Neuronal stem cell (in vitro differentiated cells): ENCODE results near the gene GRID1.
A peak's percentile ranks its signal among the peaks of the same experiment; 100 is the strongest.

Experiments
- DNase-seq: peaks from one replicate; pipeline ENCODE4 v3.0.0-alpha.2; 2013; ENCODE audit warnings: low spot score
- H2AFZ ChIP-seq: one replicate; pipeline ENCODE4 v1.6.1; 2013; ENCODE audit warnings: mild to moderate bottlenecking, low read length, inconsistent platforms
- H2AK5ac ChIP-seq: 2 replicates; pipeline ENCODE4 v1.6.1; 2013; ENCODE audit warnings: low read depth, mild to moderate bottlenecking, inconsistent platforms, low read length, moderate library complexity, mixed read lengths
- H2BK120ac ChIP-seq: 2 replicates; pipeline ENCODE4 v1.6.1; 2013; ENCODE audit warnings: low read depth, mild to moderate bottlenecking, inconsistent platforms, low read length, moderate library complexity, mixed read lengths
- H2BK12ac ChIP-seq: one replicate; pipeline ENCODE4 v1.6.1; 2013; ENCODE audit warnings: low read length, inconsistent platforms
- H2BK15ac ChIP-seq: 2 replicates; pipeline ENCODE4 v1.6.1; 2013; ENCODE audit warnings: mild to moderate bottlenecking, low read length, inconsistent platforms, mixed read lengths
- H2BK5ac ChIP-seq: one replicate; pipeline ENCODE4 v1.6.1; 2013; ENCODE audit warnings: inconsistent platforms, mild to moderate bottlenecking, low read length, moderate library complexity
- H3K14ac ChIP-seq: one replicate; pipeline ENCODE4 v1.6.1; 2013; ENCODE audit warnings: low read length, inconsistent platforms
- H3K18ac ChIP-seq: 2 replicates; pipeline ENCODE4 v1.6.1; 2013; ENCODE audit warnings: low read length, inconsistent platforms
- H3K23ac ChIP-seq: 2 replicates; pipeline ENCODE4 v1.6.1; 2013; ENCODE audit warnings: low read depth, mild to moderate bottlenecking, mixed read lengths, low read length, inconsistent platforms; ENCODE audit not compliant: poor library complexity
- H3K27ac ChIP-seq: replicated peaks from 3 replicates; pipeline ENCODE4 v1.5.1; 2013; ENCODE audit warnings: low read length, inconsistent platforms
- H3K27me3 ChIP-seq, 3 experiments: 2 replicates each; pipeline ENCODE4 v1.6.1; 2013; ENCODE audit warnings: low read length in 3 of 3, mild to moderate bottlenecking in 2 of 3, inconsistent platforms in 1 of 3, low read depth in 1 of 3, mixed read lengths in 1 of 3, moderate library complexity in 1 of 3; ENCODE audit not compliant: control insufficient read depth in 3 of 3, insufficient read depth in 3 of 3
- H3K36me3 ChIP-seq, 2 donors: replicated peaks in 1 of 2; 2 replicates each; pipeline ENCODE4 v1.6.1; 2013; ENCODE audit warnings: low read length in 2 of 2; ENCODE audit not compliant: control insufficient read depth in 2 of 2, insufficient read depth in 2 of 2
- H3K4ac ChIP-seq: 2 replicates; pipeline ENCODE4 v1.6.1; 2013; ENCODE audit warnings: inconsistent platforms, mild to moderate bottlenecking, low read length, moderate library complexity
- H3K4me1 ChIP-seq, 2 donors: 1 replicate in 1 of 2; 2 replicates in 1 of 2; pipeline ENCODE4 v1.6.1; 2013; ENCODE audit warnings: low read length in 2 of 2, low read depth in 1 of 2; ENCODE audit not compliant: control insufficient read depth in 2 of 2, insufficient read depth in 1 of 2
- H3K4me2 ChIP-seq: one replicate; pipeline ENCODE4 v1.6.1; 2013; ENCODE audit warnings: mild to moderate bottlenecking, low read length, inconsistent platforms; ENCODE audit not compliant: insufficient read depth, poor library complexity, severe bottlenecking
- H3K4me3 ChIP-seq, 2 donors: 2 replicates each; pipeline ENCODE4 v1.5.1; 2013; ENCODE audit warnings: low read length in 2 of 2, mild to moderate bottlenecking in 2 of 2, inconsistent platforms in 1 of 2, moderate library complexity in 1 of 2
- H3K79me1 ChIP-seq: one replicate; pipeline ENCODE4 v1.6.1; 2013; ENCODE audit warnings: low read depth, mild to moderate bottlenecking, inconsistent platforms, low read length, moderate library complexity
- H3K9ac ChIP-seq: one replicate; pipeline ENCODE4 v1.6.1; 2013; ENCODE audit warnings: mild to moderate bottlenecking, low read depth, low read length, inconsistent platforms; ENCODE audit not compliant: poor library complexity
- H3K9me3 ChIP-seq, 2 donors: replicated peaks in 1 of 2; 2 replicates each; pipeline versions ENCODE3 to v1.6.1; 2013; ENCODE audit warnings: low read length in 2 of 2, mild to moderate bottlenecking in 2 of 2, inconsistent platforms in 1 of 2, low read depth in 1 of 2, mixed read lengths in 1 of 2, moderate library complexity in 1 of 2; ENCODE audit not compliant: control insufficient read depth in 2 of 2, insufficient read depth in 1 of 2
- H4K8ac ChIP-seq: one replicate; pipeline ENCODE4 v1.6.1; 2013; ENCODE audit warnings: low read depth, mild to moderate bottlenecking, inconsistent platforms, low read length, moderate library complexity
- H4K91ac ChIP-seq: one replicate; pipeline ENCODE4 v1.6.1; 2013; ENCODE audit warnings: low read length, low read depth, mild to moderate bottlenecking, inconsistent platforms; ENCODE audit not compliant: poor library complexity
- WGBS, 2 donors: extraction: QIAGEN DNeasy Blood & Tissue Kit; methylation state at CpG; one replicate each; pipeline ENCODE4 v1.1.7; 2013; ENCODE audit warnings: missing lambda C conversion rate in 2 of 2, mixed read lengths in 1 of 2; ENCODE audit not compliant: insufficient read length in 2 of 2, insufficient replicate concordance in 1 of 2; ENCODE audit errors: extremely low coverage in 2 of 2; 5-methylcytosine and 5-hydroxymethylcytosine counted together

Gene GRID1

DNA sequence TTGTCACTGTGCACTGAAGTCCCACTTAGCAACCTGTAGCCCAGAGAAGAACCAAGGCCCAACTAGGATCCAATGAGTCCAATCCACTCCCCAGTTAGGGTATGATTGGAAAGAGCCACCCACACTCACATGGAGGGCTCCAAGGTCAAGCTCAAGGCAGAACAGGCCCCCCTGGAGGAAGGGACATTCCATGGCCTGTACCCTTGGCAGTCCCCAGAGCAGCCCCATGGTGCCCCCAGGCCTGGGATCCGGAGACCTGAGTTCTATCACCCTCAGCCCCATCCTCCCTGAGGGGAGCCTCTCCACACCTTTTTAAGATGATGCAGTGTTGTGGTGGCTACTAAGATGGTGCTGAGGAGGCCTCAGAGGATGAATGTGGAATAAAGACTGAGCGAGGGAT lies 231.4 kb downstream of the GRID1 start:
- DNase-seq, result no peak
- Histone ChIP-seq H2BK5ac (peak overlapping the region; percentile 27), H2BK120ac (no peak overlapping the region), H4K8ac (no peak overlapping the region), H3K36me3 (no peaks in the 10 kb centered on the region), H3K4me1 (no peaks in the 10 kb centered on the region), H2BK15ac (no peak overlapping the region), H2AK5ac (peak overlapping the region; percentile 11), H4K91ac (no peak overlapping the region), H3K14ac (no peak overlapping the region), H3K27me3 (no peaks in the 10 kb centered on the region), H3K4me3 (no peak overlapping the region), H3K23ac (no peak overlapping the region), H3K79me1 (no peaks in the 10 kb centered on the region), H3K9me3 (peaks cover 0 to 5% of the 10 kb centered on the region in 2 donors), H3K4me2 (no peak overlapping the region), H2AFZ (no peak overlapping the region), H3K27ac (no peak overlapping the region), H2BK12ac (no peak overlapping the region), H3K4ac (no peak overlapping the region), H3K9ac (no peak overlapping the region), H3K18ac (no peak overlapping the region)
- no CpG with 5 or more reads among the region's 2 CpGs for WGBS, 2 donors

DNA sequence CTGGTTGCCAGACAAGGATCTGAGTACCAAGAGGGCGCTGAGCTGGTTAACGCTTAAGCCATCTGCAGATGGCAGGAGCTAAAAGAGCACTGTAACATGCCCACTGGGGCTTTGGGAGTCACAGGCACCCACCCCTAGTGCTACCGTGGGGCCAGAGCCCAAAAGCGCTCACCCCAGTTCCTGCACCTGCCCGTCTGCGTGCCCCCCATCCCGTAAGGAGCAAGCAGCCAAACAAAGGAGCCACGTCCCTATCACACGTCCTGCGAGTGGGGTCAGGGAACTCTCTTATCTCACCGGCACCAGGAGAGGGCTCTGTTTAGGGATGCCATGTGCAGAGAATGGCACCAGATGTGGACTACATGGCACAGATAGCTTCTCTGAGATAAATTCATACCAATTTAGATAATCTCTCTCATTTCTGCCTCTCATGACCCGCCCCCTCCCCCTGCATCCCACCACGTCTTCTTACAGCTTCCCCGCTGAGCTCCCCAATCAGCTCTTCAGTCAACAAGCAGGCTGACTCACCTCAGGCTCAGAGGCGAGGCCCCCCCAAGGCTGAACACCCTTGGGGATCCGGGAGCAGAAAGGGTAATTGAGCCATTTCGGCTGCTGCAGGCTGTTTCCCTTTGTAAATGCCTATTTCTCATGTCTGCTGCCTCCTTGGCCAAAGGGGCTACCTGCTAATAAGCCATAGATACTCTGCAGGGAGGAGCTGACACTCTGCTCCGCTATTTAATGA lies 235.7 kb downstream of the GRID1 start:
- Histone ChIP-seq H2BK5ac (no peak overlapping the region), H2BK12ac (no peak overlapping the region), H4K8ac (no peak overlapping the region), H2BK120ac (no peak overlapping the region), H3K36me3 (no peaks in the 10 kb centered on the region), H3K4me2 (no peak overlapping the region), H3K27me3 (no peaks in the 10 kb centered on the region), H3K18ac (no peak overlapping the region), H3K27ac (no peak overlapping the region), H2AFZ (no peak overlapping the region), H3K4me3 (no peak overlapping the region), H3K23ac (no peak overlapping the region), H3K4me1 (no peaks in the 10 kb centered on the region), H3K9ac (no peak overlapping the region), H3K79me1 (no peaks in the 10 kb centered on the region), H3K4ac (no peak overlapping the region), H3K14ac (peak overlapping the region; percentile 4), H4K91ac (no peak overlapping the region), H3K9me3 (peaks cover 0 to 9% of the 10 kb centered on the region in 2 donors), H2AK5ac (peak overlapping the region; percentile 17), H2BK15ac (no peak overlapping the region)
- WGBS, 2 donors, result no CpG with 5 or more reads among the region's 18 CpGs
- no peak for DNase-seq

DNA sequence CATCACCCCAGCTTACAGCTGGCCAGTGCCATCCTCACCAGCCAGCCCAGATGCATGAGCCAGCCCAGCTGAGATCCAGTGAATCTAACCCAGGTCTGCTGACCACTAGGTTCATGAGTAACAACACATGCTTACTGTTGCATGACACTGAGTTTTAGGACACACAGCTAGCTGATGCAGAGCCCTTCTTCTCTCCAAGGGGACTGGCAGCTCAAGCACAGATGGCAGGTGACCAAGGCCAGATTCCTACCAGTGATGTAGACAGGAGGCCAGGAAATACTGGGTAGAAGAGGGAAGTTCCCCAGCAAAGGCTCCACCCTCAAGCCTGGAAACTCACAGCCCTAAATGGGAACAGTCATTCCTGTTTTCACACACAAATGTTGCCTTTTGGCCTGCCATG lies 236.6 kb downstream of the GRID1 start:
- no peak overlapping the region for H4K8ac ChIP-seq
- no peak overlapping the region for H3K23ac ChIP-seq
- no peak overlapping the region for H3K4me2 ChIP-seq
- no peak overlapping the region for H3K4me3 ChIP-seq
- H3K14ac ChIP-seq, result no peak overlapping the region
- H3K4ac ChIP-seq, result no peak overlapping the region
- no peaks in the 10 kb centered on the region for H3K4me1 ChIP-seq
- H3K27ac ChIP-seq, result no peak overlapping the region
- no peak overlapping the region for H4K91ac ChIP-seq
- no peak overlapping the region for H2BK15ac ChIP-seq
- peaks cover 0 to 9% of the 10 kb centered on the region in 2 donors for H3K9me3 ChIP-seq
- H2AFZ ChIP-seq, result no peak overlapping the region
- H2BK120ac ChIP-seq, result no peak overlapping the region
- no peaks in the 10 kb centered on the region for H3K36me3 ChIP-seq
- no peak overlapping the region for H2BK12ac ChIP-seq
- no peak overlapping the region for H3K18ac ChIP-seq
- no peak overlapping the region for H3K9ac ChIP-seq
- no peaks in the 10 kb centered on the region for H3K27me3 ChIP-seq
- no peak overlapping the region for H2AK5ac ChIP-seq
- no peaks in the 10 kb centered on the region for H3K79me1 ChIP-seq
- H2BK5ac ChIP-seq, result no peak overlapping the region
- DNase-seq, result no peak

DNA sequence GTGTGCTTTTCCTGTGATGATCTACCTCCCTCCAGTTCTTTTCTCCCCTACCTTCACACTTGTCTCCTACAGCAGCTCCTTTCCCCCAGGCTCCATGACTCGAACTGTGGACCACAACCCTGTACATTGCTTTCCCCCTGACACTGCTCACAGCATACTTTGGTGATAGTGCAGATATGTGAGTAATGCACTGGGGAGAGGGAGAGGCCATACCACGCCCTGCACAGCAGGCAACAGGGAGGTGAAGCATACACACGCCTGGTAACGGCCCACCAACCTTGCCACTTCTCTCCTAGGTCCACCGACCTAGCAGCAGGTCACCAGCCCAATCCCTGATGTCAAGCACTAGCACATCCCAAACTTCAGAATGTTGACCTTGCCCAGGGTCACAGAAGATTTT lies 238.2 kb downstream of the GRID1 start:
- Histone ChIP-seq H3K4ac (no peak overlapping the region), H3K14ac (no peak overlapping the region), H3K79me1 (no peaks in the 10 kb centered on the region), H2BK15ac (no peak overlapping the region), H3K9ac (peak overlapping the region; percentile 38), H3K27ac (no peak overlapping the region), H2BK5ac (no peak overlapping the region), H2BK120ac (no peak overlapping the region), H3K36me3 (no peaks in the 10 kb centered on the region), H3K4me3 (peak overlapping the region in 1 of 2 donors; percentile 40), H4K8ac (no peak overlapping the region), H2AK5ac (no peak overlapping the region), H3K4me2 (no peak overlapping the region), H2AFZ (no peak overlapping the region), H3K27me3 (no peaks in the 10 kb centered on the region), H3K9me3 (peaks cover 0 to 5% of the 10 kb centered on the region in 2 donors), H3K23ac (no peak overlapping the region), H2BK12ac (no peak overlapping the region), H4K91ac (no peak overlapping the region), H3K4me1 (no peaks in the 10 kb centered on the region), H3K18ac (no peak overlapping the region)
- DNase-seq, result no peak
- no CpG with 5 or more reads among the region's 5 CpGs for WGBS, 2 donors
